Fibroblast of peridontal ligament (primary cell): ENCODE results near the gene LRRC3.
"Not testable (repeated sequence)": the region's sequence is repeated elsewhere in the genome, so short reads cannot be mapped to it uniquely, and the experiment has no call there.

Experiments
- DNase-seq: peaks from one replicate; pipeline ENCODE4 v3.0.0-alpha.2; 2010; ENCODE audit errors: extremely low read depth

Gene LRRC3

GRCh38 chr21:44496564-44497550, 41.5 kb downstream of the LRRC3 start:
- no peak for DNase-seq

- DNase-seq, result peak; percentile 13
Measured at GRCh38 chr21:44497703-44498126, 42.4 kb downstream of the LRRC3 start.

DNA sequence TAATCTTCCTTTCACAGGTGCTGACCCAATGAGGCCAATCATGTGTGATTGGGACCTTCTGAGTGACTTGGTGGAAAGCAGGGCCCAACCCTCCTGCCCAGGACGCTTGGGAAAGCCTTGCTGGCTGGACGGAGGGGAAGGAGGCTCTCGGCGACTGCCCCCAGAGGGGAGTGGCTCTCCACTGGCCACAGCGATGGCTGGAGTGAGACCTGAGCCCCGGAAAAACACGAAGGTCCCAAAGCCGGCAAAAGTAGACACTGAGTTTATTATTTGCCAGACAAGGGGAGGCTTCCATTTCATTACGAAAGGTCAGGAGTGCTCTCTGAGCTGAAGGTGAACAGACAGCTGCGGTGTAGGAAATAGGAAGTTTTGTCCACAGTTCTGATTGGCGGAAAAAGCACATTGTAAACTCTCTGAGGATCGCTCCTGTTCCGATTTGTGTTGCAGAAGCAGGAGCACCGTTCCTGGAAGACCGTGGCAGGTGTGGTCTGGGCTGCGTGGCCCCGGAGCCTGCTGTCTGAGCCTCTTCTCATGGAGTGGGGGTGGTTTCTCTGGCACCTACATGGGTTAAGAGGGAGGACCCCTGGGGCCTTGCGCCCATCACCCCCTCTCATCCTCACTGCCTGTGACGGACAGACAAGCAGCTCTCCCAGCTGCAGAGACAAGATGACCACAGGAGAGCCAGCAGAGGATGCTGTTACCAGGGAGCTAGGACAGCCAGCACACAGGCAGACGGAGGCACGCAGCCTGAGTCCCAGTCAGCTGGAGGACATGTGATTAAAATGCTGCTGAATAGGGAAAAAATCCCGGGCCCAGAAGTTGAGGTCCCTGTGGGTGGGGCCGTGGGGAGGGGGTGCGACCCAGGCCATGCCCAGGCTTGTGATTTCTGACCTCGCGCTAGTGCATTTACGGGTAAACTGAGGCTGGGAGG, 43.2 kb downstream of the LRRC3 start:
- DNase-seq, result no peak

- DNase-seq, result no peak
Measured at GRCh38 chr21:44499211-44499560, 43.9 kb downstream of the LRRC3 start.

GRCh38 chr21:44499631-44500030, 44.3 kb downstream of the LRRC3 start:
- DNase-seq, result no peak

- DNase-seq, result no peak
Measured at GRCh38 chr21:44500111-44500510, 44.8 kb downstream of the LRRC3 start.

DNA sequence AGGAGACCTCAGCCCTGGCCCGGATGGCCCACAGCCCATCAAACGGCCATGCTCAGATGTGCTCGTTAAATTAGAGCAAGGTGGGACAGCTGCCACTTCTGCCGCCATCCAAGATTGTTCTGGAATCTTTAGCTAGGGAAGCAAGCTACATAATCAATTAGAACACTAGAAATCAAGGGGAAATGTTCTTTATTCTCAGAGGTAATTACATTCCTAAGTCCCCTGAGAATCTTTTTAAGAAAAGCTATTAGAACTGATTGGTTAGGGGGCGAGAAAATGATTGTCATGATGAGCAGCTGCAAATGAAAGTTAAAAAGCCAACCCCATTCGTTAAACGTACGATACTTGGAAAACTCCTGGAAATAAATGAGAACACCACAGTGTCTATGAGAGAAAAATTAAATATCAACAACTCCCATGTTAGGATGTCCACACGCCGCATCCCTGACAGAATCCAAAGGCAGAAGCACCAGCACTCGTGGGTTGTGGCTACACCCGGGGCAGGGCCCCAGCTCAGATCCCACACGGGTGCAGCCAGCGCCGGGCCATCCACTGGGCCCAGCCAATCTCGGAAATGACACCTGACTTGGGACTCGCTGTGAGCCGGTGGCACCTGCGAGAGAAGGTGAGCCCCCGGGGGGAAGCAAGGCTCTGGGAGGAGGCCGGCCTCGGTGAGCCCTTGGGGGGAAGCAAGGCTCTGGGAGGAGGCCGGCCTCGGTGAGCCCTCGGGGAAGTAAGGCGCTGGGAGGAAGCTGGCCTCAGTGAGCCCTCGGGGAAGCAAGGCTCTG, 47.1 kb downstream of the LRRC3 start:
- DNase-seq, result no peak

DNA sequence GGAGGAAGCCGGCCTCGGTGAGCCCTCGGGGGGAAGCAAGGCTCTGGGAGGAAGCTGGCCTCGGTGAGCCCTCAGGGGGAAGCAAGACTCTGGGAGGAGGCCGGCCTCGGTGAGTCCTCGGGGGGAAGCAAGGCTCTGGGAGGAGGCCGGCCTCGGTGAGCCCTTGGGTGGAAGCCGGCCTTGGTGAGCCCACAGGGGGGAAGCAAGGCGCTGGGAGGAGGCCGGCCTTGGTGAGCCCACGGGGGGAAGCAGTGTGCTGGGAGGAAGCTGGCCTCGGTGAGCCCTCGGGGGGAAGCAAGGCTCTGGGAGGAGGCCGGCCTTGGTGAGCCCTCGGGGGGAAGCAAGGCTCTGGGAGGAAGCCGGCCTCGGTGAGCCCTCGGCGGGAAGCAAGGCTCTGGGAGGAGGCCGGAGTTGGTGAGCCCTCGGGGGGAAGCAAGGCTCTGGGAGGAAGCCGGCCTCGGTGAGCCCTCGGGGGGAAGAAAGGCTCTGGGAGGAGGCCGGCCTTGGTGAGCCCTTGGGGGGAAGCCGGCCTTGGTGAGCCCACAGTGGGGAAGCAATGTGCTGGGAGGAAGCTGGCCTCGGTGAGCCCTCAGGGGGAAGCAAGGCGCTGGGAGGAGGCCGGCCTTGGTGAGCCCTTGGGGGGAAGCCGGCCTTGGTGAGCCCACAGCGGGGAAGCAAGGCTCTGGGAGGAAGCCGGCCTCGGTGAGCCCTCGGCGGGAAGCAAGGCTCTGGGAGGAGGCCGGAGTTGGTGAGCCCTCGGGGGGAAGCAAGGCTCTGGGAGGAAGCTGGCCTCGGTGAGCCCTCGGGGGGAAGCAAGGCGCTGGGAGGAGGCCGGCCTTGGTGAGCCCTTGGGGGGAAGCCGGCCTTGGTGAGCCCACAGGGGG, 47.9 kb downstream of the LRRC3 start:
- not testable (repeated sequence) for DNase-seq

GRCh38 chr21:44503901-44504399, 48.6 kb downstream of the LRRC3 start:
- no peak for DNase-seq

DNA sequence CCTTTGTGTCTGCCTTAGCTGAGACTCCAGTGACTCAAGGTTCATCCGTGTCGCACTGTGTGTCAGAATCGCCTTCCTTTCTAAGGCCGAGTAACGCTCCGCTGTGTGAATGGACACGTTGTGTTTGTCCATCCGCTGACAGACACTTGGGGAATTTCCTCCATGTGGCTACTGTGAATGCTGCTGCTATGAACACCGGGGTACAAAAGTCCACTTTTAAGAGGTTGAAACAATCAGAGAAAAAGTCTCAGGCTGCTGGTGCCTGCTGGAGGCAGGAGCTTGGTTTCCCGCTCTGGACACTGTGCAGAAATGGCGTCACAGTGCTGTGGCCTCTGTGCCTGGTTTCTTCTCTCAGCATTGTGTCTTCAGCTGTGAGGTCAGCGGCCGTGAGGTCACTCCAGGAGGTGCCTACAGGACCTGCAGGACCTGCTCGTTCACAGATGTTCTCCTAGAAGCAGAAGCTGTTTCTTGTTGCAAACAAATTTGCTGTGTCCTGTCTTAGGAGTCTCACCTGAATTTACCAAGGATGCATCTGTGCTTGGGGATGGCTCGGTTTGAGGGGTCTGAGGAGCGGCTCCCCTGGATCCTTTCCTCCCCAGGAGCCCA, 50.5 kb downstream of the LRRC3 start:
- no peak for DNase-seq

DNA sequence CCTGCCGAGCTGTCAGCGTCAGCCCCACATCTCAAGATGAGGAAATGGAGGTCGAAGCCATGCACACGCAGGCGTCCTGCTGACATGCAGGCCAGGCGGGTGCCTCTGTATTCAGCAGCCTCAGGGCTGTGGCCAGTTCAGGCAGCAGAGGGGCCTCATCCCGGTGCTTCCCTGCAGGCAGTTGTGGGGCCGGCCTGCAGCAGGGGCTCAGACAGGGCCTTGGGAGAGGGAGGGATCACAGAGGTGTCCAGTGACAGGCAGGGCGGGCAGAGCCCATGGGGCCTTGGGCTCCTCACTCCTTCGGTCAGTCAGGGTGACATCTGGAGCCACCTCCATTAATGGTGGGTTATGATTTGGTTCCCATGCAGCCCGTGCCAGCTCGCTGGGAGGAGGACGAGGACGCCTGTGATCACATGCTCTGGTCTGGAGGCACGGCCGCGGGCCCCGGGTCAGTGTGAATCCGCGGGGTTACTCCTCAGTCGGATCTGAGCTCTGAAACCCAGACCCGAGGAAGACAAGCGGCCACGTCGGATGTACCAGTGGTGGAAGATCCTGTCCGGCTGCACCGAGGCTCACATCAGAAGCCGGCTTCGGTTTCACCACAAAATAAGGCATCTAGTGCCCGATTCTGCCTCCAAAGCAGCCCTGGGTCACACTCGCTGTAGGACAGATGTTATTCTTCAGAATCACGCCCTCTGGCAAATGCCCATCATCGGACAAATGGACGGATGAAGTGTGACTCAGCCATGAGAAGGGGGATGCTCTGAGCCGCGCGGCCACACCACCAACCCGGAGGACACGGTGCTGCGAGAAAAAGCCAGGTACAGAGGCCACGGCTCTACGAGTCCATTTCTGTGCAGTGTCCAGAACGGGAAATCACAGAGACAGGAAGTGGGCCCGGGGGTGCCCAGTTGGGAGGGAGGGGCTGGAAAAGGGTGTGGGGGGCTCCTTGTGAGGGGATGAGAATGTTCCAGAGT, 51.3 kb downstream of the LRRC3 start:
- no peak for DNase-seq

DNA sequence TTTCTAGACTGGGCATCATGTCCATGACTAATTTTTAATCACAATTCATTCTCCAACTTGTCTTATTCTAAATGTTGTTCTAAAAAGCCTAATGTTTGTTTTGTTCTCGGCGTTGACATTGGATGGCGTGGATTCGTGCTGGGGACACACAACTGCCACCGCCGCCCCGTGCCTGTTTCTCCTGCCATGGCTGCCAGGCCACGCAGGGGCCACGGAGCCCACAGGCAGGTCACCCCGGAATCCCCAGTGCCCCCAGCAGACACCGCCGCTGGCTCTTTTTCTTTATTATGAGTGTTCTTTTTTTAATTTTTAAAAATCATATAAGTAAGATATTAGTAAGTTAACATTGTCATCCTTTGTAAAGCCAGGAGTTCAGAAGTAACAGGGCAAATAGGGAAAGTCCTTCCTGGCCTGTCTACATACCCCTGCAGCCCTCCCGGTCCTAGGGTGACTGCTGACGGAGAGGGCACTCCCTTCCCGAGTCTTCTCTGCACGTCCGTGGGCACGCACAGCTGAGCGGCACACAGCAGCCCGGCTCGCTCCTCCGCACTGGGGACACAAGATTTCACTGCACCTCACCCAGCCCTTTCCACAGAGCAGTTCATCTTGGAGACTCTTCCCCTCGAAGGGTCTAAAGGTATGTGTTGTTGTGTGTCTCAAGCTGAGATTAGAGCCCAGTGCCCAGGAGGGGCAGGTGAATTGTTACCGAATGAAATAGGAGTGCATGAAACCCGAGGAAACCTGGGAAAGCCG, 52.5 kb downstream of the LRRC3 start:
- DNase-seq, result no peak

DNA sequence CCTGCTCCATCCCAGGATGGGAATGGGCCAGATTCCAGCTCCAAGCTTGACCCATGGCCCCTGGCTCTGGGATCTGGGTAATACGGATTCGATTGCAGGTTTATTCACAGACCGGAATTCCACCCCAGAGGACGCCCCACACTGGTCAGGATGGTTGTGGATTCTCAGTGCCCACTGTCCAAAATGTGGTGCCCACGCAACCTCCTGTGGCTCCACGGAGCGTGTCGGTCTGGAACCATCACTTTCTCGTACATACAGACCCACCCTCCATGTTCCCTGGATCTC, 53.1 kb downstream of the LRRC3 start:
- DNase-seq, result no peak

- DNase-seq, result no peak
Measured at GRCh38 chr21:44508711-44509445, 53.6 kb downstream of the LRRC3 start.

GRCh38 chr21:44509539-44509938, 54.2 kb downstream of the LRRC3 start:
- no peak for DNase-seq

GRCh38 chr21:44510109-44510507, 54.8 kb downstream of the LRRC3 start:
- DNase-seq, result no peak

GRCh38 chr21:44510508-44511218, 55.4 kb downstream of the LRRC3 start:
- no peak for DNase-seq
